CD4-positive, alpha-beta memory T cell (primary cell): ENCODE data around the gene NDST1. TPM values are rescaled to one million over a fixed set of nuclear protein-coding genes. Genes with fewer than 3 reads are reported as not detected.
A peak's percentile ranks its signal among the peaks of the same experiment; 100 is the strongest.

Source experiments
- CTCF ChIA-PET: fragments of 350-600 bp; sonication (Branson Sonifier 250); formaldehyde crosslinking; loops from one replicate; lab custom pipeline; 2021; ENCODE audit warnings: inconsistent platforms; ENCODE audit not compliant: partially characterized antibody; lab: Charles Lee
- POLR2A ChIA-PET: fragments of 350-600 bp; sonication (Branson Sonifier 250); formaldehyde crosslinking; loops from one replicate; lab custom pipeline; 2021; ENCODE audit not compliant: partially characterized antibody; lab: Charles Lee
- DNase-seq, 5 donors: peaks; one replicate each; pipeline versions ENCODE4 v3.0.0 to v3.0.0-alpha.2; 2020 to 2022; ENCODE audit warnings: mixed read lengths in 1 of 5
- H3K27ac ChIP-seq: one replicate; pipeline ENCODE4 v1.7.0; 2013; ENCODE audit warnings: low read depth, low read length
- H3K27me3 ChIP-seq: 2 replicates; pipeline ENCODE4 v1.7.0; 2013; ENCODE audit warnings: mild to moderate bottlenecking, low read length, moderate library complexity; ENCODE audit not compliant: insufficient read depth
- H3K36me3 ChIP-seq: 2 replicates; pipeline ENCODE4 v1.7.0; 2013; ENCODE audit warnings: mild to moderate bottlenecking, low read length, moderate library complexity; ENCODE audit not compliant: insufficient read depth
- H3K4me1 ChIP-seq: 2 replicates; pipeline ENCODE4 v1.7.0; 2013; ENCODE audit warnings: mild to moderate bottlenecking, low read length, moderate library complexity; ENCODE audit not compliant: insufficient read depth
- H3K4me3 ChIP-seq, 2 donors: one replicate each; pipeline ENCODE4 v1.7.0; 2013; ENCODE audit warnings: low read length in 2 of 2, mild to moderate bottlenecking in 1 of 2
- H3K9me3 ChIP-seq, 2 donors: one replicate each; pipeline ENCODE4 v1.7.0; 2013; ENCODE audit warnings: low read length in 2 of 2, control low read depth in 1 of 2; ENCODE audit not compliant: control insufficient read depth in 1 of 2
- H3K27ac Mint-ChIP-seq, 7 donors: one replicate each; pipeline ENCODE4 v1.8.0; 2020 to 2021; ENCODE audit warnings: mixed read lengths in 7 of 7, mild to moderate bottlenecking in 6 of 7, inconsistent platforms in 3 of 7, moderate library complexity in 3 of 7
- H3K27me3 Mint-ChIP-seq, 2 donors: one replicate each; pipeline ENCODE4 v1.8.0; 2020 to 2021; ENCODE audit warnings: mixed read lengths in 2 of 2
- H3K36me3 Mint-ChIP-seq, 2 donors: one replicate each; pipeline ENCODE4 v1.8.0; 2020 to 2021; ENCODE audit warnings: mixed read lengths in 2 of 2, inconsistent platforms in 1 of 2, mild to moderate bottlenecking in 1 of 2
- H3K4me1 Mint-ChIP-seq, 4 donors: one replicate each; pipeline ENCODE4 v1.8.0; 2020 to 2021; ENCODE audit warnings: mixed read lengths in 4 of 4, mild to moderate bottlenecking in 1 of 4
- H3K4me3 Mint-ChIP-seq, 8 donors: one replicate each; pipeline ENCODE4 v1.8.0; 2020 to 2021; ENCODE audit warnings: mixed read lengths in 8 of 8, mild to moderate bottlenecking in 7 of 8, moderate library complexity in 6 of 8, inconsistent platforms in 3 of 8
- H3K9me3 Mint-ChIP-seq, 8 donors: one replicate each; pipeline ENCODE4 v1.8.0; 2020 to 2021; ENCODE audit warnings: mixed read lengths in 8 of 8, mild to moderate bottlenecking in 5 of 8, inconsistent platforms in 3 of 8, moderate library complexity in 1 of 8
- intact Hi-C: fragments of 100-400 bp; cut with micrococcal nuclease; formaldehyde crosslinking; loops from one replicate; pipeline ENCODE4 v1.15.1; 2023
- polyA plus RNA-seq, 2 donors: library from polyadenylated mRNA; unstranded; fragments of 300-500 nt; fragmentation: Illumina TruSeq; gene quantifications; one replicate each; pipeline ENCODE4 v1.2.3, GENCODE V29; 2021
- total RNA-seq, 2 experiments: library from RNA; stranded (reverse); gene quantifications; one replicate each; pipeline ENCODE4 v1.2.3, GENCODE V29; 2021

The NDST1 gene
- total and polyA plus RNA-seq, 4 experiments from 2014 or later: 0.29 to 0.64 (median 0.35) TPM; not detected in 1

DNA sequence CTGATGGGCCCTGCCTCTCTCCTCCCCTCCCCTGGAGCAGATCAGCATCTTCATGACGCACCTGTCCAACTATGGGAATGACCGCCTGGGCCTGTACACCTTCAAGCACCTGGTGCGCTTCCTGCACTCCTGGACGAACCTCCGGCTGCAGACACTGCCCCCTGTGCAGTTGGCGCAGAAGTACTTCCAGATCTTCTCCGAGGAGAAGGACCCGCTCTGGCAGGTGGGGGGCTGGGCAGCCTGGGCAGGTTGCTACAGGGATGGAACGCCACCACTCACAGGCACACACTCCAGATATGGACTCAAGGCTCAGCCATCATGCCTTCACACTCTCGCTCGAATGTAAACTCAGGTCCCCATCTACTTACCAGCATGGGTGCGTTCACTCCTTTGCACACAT, 32.1 kb downstream of the NDST1 start:
- no peak overlapping the region for H3K27ac ChIP-seq
- Mint-ChIP-seq H3K36me3 (peaks cover 0 to 9% of the 10 kb centered on the region in 2 donors), H3K4me1 (no peaks in the 10 kb centered on the region), H3K9me3 (peaks cover 0 to 2% (median 0%) of the 10 kb centered on the region in 8 donors), H3K27ac (no peak overlapping the region), H3K27me3 (no peaks in the 10 kb centered on the region), H3K4me3 (no peak overlapping the region)
- ChIA-PET POLR2A (no interaction called here), CTCF (interaction anchor here (1.4 kb wide), 1 partner anchor 307 kb away, joined by 3 read pairs; no protein-coding TSS in a partner anchor)
- H3K4me3 ChIP-seq: no peak overlapping the region
- no peaks in the 10 kb centered on the region for H3K9me3 ChIP-seq
- intact Hi-C loops: no loop called here
- DNase-seq: no peak
- H3K36me3 ChIP-seq: no peaks in the 10 kb centered on the region
- H3K27me3 ChIP-seq: no peaks in the 10 kb centered on the region
- no peaks in the 10 kb centered on the region for H3K4me1 ChIP-seq

DNA sequence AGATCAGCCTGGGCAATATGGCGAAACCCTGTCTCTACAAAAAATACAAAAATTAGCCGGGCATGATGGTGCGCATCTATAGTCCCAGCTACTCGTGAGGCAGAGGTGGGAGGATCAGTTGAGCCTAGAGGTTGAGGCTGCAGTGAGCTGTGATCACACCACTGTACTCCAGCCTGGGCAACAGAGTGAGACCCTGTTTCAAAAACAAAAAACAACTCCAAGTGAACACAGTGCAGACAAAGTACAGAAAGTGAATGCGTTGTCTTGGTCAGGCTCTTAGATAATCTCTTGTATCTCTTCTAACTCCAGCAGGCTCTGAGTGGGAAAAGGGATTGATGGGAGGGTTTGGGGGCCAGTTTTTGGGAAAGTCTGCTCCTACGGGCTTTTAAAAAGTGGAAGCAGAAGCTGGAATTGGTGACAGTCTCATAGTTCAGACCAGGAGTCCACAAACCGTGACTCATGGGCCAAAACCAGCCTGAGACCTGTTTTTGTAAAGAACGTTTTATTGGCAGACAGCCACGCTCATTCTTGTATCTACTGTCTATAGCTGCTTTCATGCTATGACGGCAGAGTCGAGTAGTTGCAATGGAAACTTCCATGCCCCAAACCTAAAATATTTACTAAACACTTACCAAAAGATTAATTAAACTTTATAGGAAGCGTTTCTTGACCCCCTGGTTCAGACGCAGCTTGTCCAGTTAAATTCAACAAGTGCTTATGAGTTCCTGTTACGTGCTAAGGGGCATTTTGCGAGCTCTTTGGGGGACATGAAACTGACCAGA, 32.9 kb downstream of the NDST1 start:
- Histone ChIP-seq H3K27ac (no peak overlapping the region), H3K4me3 (no peak overlapping the region), H3K4me1 (no peaks in the 10 kb centered on the region), H3K27me3 (no peaks in the 10 kb centered on the region), H3K9me3 (no peaks in the 10 kb centered on the region), H3K36me3 (no peaks in the 10 kb centered on the region)
- ChIA-PET CTCF (interaction anchor here (1.4 kb wide), 1 partner anchor 306 kb away, joined by 3 read pairs; no protein-coding TSS in a partner anchor), POLR2A (no interaction called here)
- intact Hi-C loops: no loop called here
- H3K27me3 Mint-ChIP-seq: no peaks in the 10 kb centered on the region
- no peak for DNase-seq
- H3K4me1 Mint-ChIP-seq: no peaks in the 10 kb centered on the region
- H3K27ac Mint-ChIP-seq: no peak overlapping the region
- no peak overlapping the region for H3K4me3 Mint-ChIP-seq
- H3K36me3 Mint-ChIP-seq: peaks cover 0 to 9% of the 10 kb centered on the region in 2 donors
- H3K9me3 Mint-ChIP-seq: peaks cover 0 to 2% (median 0%) of the 10 kb centered on the region in 8 donors

DNA sequence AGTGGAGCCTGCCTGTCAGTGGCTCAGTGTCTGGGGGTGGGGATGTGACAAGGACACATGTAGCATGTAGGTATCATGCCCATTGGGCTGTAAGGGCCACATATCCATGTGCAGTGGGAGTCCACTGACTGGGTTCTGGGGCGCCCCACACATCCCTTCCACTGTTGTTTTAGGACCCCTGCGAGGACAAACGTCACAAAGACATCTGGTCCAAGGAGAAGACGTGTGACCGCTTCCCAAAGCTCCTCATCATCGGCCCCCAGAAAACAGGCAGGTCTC, 33.4 kb downstream of the NDST1 start:
- no peak overlapping the region for H3K4me3 Mint-ChIP-seq
- POLR2A ChIA-PET: no interaction called here
- H3K36me3 Mint-ChIP-seq: peaks cover 0 to 9% of the 10 kb centered on the region in 2 donors
- CTCF ChIA-PET: no interaction called here
- peaks cover 0 to 2% (median 0%) of the 10 kb centered on the region in 8 donors for H3K9me3 Mint-ChIP-seq
- Histone ChIP-seq H3K27me3 (no peaks in the 10 kb centered on the region), H3K4me1 (no peaks in the 10 kb centered on the region), H3K4me3 (no peak overlapping the region), H3K9me3 (no peaks in the 10 kb centered on the region), H3K36me3 (no peaks in the 10 kb centered on the region), H3K27ac (no peak overlapping the region)
- no peak for DNase-seq
- no peaks in the 10 kb centered on the region for H3K4me1 Mint-ChIP-seq
- H3K27ac Mint-ChIP-seq: no peak overlapping the region
- H3K27me3 Mint-ChIP-seq: no peaks in the 10 kb centered on the region
- intact Hi-C loops: no loop called here

DNA sequence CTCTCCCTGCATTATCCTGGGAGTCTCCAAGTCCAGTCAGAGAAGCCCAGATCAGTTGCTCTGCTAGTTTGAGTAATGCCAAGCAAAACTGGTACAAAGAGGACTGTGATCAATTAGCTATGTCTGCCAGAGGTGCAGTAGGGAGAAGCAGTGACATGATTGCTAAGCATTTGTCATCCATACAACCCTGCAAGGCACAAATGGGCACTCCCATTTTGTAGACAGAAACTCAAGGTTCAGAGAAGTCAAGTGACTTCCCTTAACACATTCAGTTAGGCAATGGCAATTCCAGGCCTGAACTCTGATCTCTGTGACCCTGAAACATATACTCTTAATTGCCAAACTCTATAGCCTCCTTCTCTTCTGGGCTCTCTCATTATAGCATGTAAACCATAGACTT, 34.0 kb downstream of the NDST1 start:
- POLR2A ChIA-PET: no interaction called here
- H3K27me3 ChIP-seq: no peaks in the 10 kb centered on the region
- no peaks in the 10 kb centered on the region for H3K9me3 ChIP-seq
- Mint-ChIP-seq H3K27me3 (no peaks in the 10 kb centered on the region), H3K9me3 (peaks cover 0 to 2% (median 0%) of the 10 kb centered on the region in 8 donors), H3K4me3 (no peak overlapping the region), H3K4me1 (no peaks in the 10 kb centered on the region), H3K27ac (no peak overlapping the region), H3K36me3 (peaks cover 0 to 9% of the 10 kb centered on the region in 2 donors)
- H3K36me3 ChIP-seq: no peaks in the 10 kb centered on the region
- DNase-seq: no peak
- intact Hi-C loops: no loop called here
- no peak overlapping the region for H3K27ac ChIP-seq
- H3K4me1 ChIP-seq: no peaks in the 10 kb centered on the region
- CTCF ChIA-PET: interaction anchor here (0.7 to 1.3 kb wide), 2 partner anchors 18 to 305 kb away, joined by 3 read pairs; partner anchors contain the start of gene IRGM
- no peak overlapping the region for H3K4me3 ChIP-seq

DNA sequence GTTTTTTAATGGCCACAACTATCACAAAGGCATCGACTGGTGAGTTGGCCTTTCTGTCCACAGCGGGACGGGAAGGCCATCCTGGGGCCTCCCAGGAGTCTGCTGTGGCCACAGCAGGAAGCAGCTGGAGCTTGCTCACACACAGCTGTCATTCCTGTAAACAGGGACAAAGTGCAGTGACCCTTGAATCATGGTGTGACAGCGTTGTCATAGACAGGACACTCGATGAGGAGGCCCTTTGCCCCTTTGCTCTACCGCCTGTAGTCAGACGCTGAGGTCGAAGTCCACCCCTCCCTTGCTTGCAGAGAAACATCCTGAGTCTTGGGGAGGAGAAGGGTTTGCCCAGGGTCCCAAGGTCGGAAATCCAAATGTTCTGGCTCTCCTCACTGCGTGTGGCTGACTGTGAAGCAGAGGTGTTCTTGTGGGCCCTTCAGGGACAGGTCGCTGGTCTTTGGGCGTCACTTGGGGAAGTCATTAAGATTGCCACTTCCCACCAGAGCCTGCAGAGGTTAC, 35.1 kb downstream of the NDST1 start:
- no peak for DNase-seq
- no peak overlapping the region for H3K27ac ChIP-seq
- Mint-ChIP-seq H3K36me3 (peaks cover 0 to 3% of the 10 kb centered on the region in 2 donors), H3K9me3 (no peaks in the 10 kb centered on the region), H3K27me3 (no peaks in the 10 kb centered on the region), H3K4me3 (no peak overlapping the region), H3K27ac (no peak overlapping the region), H3K4me1 (no peaks in the 10 kb centered on the region)
- POLR2A ChIA-PET: no interaction called here
- H3K9me3 ChIP-seq: no peaks in the 10 kb centered on the region
- CTCF ChIA-PET: interaction anchor here (1.2 to 1.3 kb wide), 2 partner anchors 17 to 84 kb away, joined by 3 read pairs; no protein-coding TSS in a partner anchor
- H3K4me3 ChIP-seq: no peak overlapping the region
- no peaks in the 10 kb centered on the region for H3K27me3 ChIP-seq
- H3K4me1 ChIP-seq: no peaks in the 10 kb centered on the region
- intact Hi-C loops: no loop called here
- no peaks in the 10 kb centered on the region for H3K36me3 ChIP-seq

DNA sequence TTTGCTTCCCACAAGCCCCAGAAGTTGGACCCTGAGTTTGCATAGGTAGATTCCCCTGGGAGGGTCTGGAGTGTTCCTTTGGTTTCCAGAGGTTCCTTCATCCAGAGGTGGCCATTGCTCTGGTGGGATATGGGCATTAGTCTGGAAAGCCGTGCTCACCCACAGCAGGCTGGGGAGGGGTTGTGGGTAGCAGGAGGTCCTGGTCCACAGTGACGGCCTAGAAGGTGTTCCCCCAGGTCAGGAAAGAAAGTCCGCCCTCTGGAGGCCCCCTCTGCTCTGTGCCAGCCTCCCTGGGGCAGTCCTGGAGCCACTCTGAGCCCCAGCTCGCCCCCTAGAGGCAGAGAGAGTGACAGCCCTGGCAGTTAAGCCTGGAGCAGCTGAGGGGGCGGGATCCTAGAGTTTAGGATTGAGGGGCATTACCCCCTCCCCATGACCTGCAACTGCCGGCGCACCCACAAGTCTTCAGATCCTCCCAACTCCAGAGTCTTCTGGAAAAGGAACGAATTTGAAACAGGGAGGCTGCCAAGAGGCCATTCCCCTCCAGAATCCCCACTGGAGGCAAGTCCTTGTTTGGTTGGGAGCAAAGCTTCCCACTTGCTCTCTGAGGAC, 36.8 kb downstream of the NDST1 start:
- intact Hi-C loops: no loop called here
- Histone ChIP-seq H3K27me3 (no peaks in the 10 kb centered on the region), H3K36me3 (no peaks in the 10 kb centered on the region), H3K4me3 (no peak overlapping the region), H3K9me3 (no peaks in the 10 kb centered on the region), H3K4me1 (no peaks in the 10 kb centered on the region), H3K27ac (no peak overlapping the region)
- Mint-ChIP-seq H3K4me3 (no peak overlapping the region), H3K36me3 (no peaks in the 10 kb centered on the region), H3K27me3 (peaks cover 0 to 2% of the 10 kb centered on the region in 2 donors), H3K27ac (no peak overlapping the region), H3K4me1 (no peaks in the 10 kb centered on the region), H3K9me3 (no peaks in the 10 kb centered on the region)
- DNase-seq: peak in 4 of 5 donors; percentile 33 to 44 (median 40)
- ChIA-PET CTCF (interaction anchor here (0.8 to 2.5 kb wide), 8 partner anchors 10 to 239 kb away, joined by 3 to 9 read pairs (median 5); no protein-coding TSS in a partner anchor), POLR2A (no interaction called here)

DNA sequence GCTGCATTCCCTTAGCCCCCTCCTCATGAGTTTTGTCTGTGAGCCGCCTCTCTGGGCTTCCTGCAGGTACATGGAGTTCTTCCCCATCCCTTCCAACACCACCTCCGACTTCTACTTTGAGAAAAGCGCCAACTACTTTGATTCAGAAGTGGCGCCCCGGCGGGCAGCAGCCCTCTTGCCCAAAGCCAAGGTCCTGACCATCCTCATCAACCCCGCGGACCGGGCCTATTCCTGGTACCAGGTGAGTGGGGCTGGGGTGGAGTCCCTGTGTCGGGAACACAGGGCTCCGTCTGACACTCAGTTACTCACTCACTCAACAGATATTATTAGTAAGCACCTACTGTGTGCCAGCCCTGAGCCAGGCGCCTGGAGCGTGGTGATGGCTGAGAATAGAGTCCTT, 37.3 kb downstream of the NDST1 start:
- ChIA-PET CTCF (interaction anchor here (0.8 to 2.5 kb wide), 8 partner anchors 10 to 239 kb away, joined by 3 to 9 read pairs (median 5); no protein-coding TSS in a partner anchor), POLR2A (no interaction called here)
- no peaks in the 10 kb centered on the region for H3K36me3 ChIP-seq
- Mint-ChIP-seq H3K36me3 (no peaks in the 10 kb centered on the region), H3K4me1 (no peaks in the 10 kb centered on the region), H3K9me3 (no peaks in the 10 kb centered on the region), H3K27me3 (peaks cover 0 to 2% of the 10 kb centered on the region in 2 donors), H3K4me3 (no peak overlapping the region), H3K27ac (no peak overlapping the region)
- no peaks in the 10 kb centered on the region for H3K9me3 ChIP-seq
- H3K27me3 ChIP-seq: no peaks in the 10 kb centered on the region
- intact Hi-C loops: no loop called here
- no peak overlapping the region for H3K4me3 ChIP-seq
- H3K4me1 ChIP-seq: no peaks in the 10 kb centered on the region
- H3K27ac ChIP-seq: no peak overlapping the region
- no peak for DNase-seq
